IMR-90 (cell line): ENCODE measurements around the gene PKN3. TPM values are rescaled to one million over a fixed set of nuclear protein-coding genes. Genes with fewer than 3 reads are reported as not detected.
A peak's percentile ranks its signal among the peaks of the same experiment; 100 is the strongest.

Experiments
- ATAC-seq: fragments of 200-7000 bp; cut with Tn5 transposase; 2 replicates; pipeline ENCODE4 v1.9.1; 2020; ENCODE audit warnings: low read depth, mild to moderate bottlenecking, moderate library complexity
- BruUV-seq: library from RNA; stranded (reverse); fragments of 400-500 nt; replicated peaks from 2 replicates; lab custom pipeline; 2021; lab: Mats Ljungman, UMichigan
- CTCF ChIA-PET: fragments of 300-600 bp; formaldehyde crosslinking; extraction: SDS; loops from one replicate; lab custom pipeline; 2021; ENCODE audit warnings: antibody characterized with exemption; lab: Yijun Ruan, JAX
- POLR2A ChIA-PET: fragments of 300-600 bp; sonication (Branson Sonifier 250); formaldehyde crosslinking; loops from one replicate; lab custom pipeline; 2022; ENCODE audit warnings: antibody characterized with exemption; ENCODE audit not compliant: unreplicated experiment; lab: Charles Lee
- DNase-seq: peaks from one replicate; pipeline ENCODE4 v3.0.0; 2013
- H2AFZ ChIP-seq: replicated peaks from 2 replicates; pipeline ENCODE3; 2013; ENCODE audit warnings: low read length, mild to moderate bottlenecking; ENCODE audit not compliant: poor library complexity
- H2AK5ac ChIP-seq: 2 replicates; pipeline ENCODE4 v1.6.1; 2013; ENCODE audit warnings: low read depth, low read length, inconsistent platforms
- H2AK9ac ChIP-seq: replicated peaks from 2 replicates; pipeline ENCODE3; 2013; ENCODE audit warnings: mild to moderate bottlenecking, low read depth, low read length, moderate library complexity; ENCODE audit not compliant: poor library complexity
- H2BK120ac ChIP-seq: 2 replicates; pipeline ENCODE4 v1.6.1; 2013; ENCODE audit warnings: low read depth, low read length, inconsistent platforms
- H2BK15ac ChIP-seq: 3 replicates; pipeline ENCODE4 v1.6.1; 2013; ENCODE audit warnings: low read depth, low read length, inconsistent platforms
- H2BK20ac ChIP-seq: 2 replicates; pipeline ENCODE4 v1.6.1; 2013; ENCODE audit warnings: low read depth, mild to moderate bottlenecking, inconsistent platforms, low read length, moderate library complexity
- H2BK5ac ChIP-seq: 2 replicates; pipeline ENCODE4 v1.6.1; 2013; ENCODE audit warnings: mild to moderate bottlenecking, low read depth, low read length, inconsistent platforms; ENCODE audit not compliant: poor library complexity, severe bottlenecking
- H3K14ac ChIP-seq: replicated peaks from 2 replicates; pipeline ENCODE4 v1.6.1; 2013; ENCODE audit warnings: low read depth, low read length, inconsistent platforms
- H3K18ac ChIP-seq: 2 replicates; pipeline ENCODE4 v1.6.1; 2013; ENCODE audit warnings: low read depth, low read length, control low read depth
- H3K23ac ChIP-seq: 2 replicates; pipeline ENCODE4 v1.6.1; 2013; ENCODE audit warnings: low read depth, low read length, inconsistent platforms
- H3K27ac ChIP-seq: 2 replicates; pipeline ENCODE4 v1.5.1; 2013; ENCODE audit warnings: mild to moderate bottlenecking, control low read depth, low read length; ENCODE audit not compliant: insufficient read depth
- H3K27me3 ChIP-seq: 2 replicates; pipeline ENCODE4 v1.6.1; 2013; ENCODE audit warnings: low read length; ENCODE audit not compliant: control insufficient read depth, insufficient read depth
- H3K36me3 ChIP-seq: 2 replicates; pipeline ENCODE4 v1.6.1; 2013; ENCODE audit warnings: low read length, mixed read lengths; ENCODE audit not compliant: control insufficient read depth, insufficient read depth
- H3K4ac ChIP-seq: 2 replicates; pipeline ENCODE4 v1.6.1; 2013; ENCODE audit warnings: low read depth, low read length, inconsistent platforms
- H3K4me1 ChIP-seq: 2 replicates; pipeline ENCODE4 v1.6.1; 2013; ENCODE audit warnings: low read length, mixed read lengths; ENCODE audit not compliant: control insufficient read depth, insufficient read depth
- H3K4me2 ChIP-seq: 2 replicates; pipeline ENCODE4 v1.6.1; 2013; ENCODE audit warnings: low read depth, mild to moderate bottlenecking, control low read depth, low read length, moderate library complexity
- H3K4me3 ChIP-seq: 2 replicates; pipeline ENCODE4 v1.5.1; 2013; ENCODE audit warnings: low read depth, mild to moderate bottlenecking, control low read depth, low read length, moderate library complexity; ENCODE audit not compliant: insufficient read depth
- H3K56ac ChIP-seq: 2 replicates; pipeline ENCODE4 v1.6.1; 2013; ENCODE audit warnings: low read length, inconsistent platforms; ENCODE audit not compliant: insufficient read depth; ENCODE audit errors: extremely low read depth
- H3K79me1 ChIP-seq, 2 experiments: 2 replicates each; pipeline ENCODE4 v1.6.1; 2013; ENCODE audit warnings: low read length in 2 of 2, inconsistent platforms in 1 of 2, low read depth in 1 of 2
- H3K9ac ChIP-seq: 2 replicates; pipeline ENCODE4 v1.6.1; 2013; ENCODE audit warnings: low read depth, low read length, control low read depth
- H3K9me1 ChIP-seq: 2 replicates; pipeline ENCODE4 v1.6.1; 2013; ENCODE audit warnings: low read length, inconsistent platforms; ENCODE audit not compliant: insufficient read depth
- H3K9me3 ChIP-seq: 2 replicates; pipeline ENCODE4 v1.6.1; 2013; ENCODE audit warnings: low read length; ENCODE audit not compliant: control insufficient read depth, insufficient read depth
- H4K20me1 ChIP-seq: 2 replicates; pipeline ENCODE4 v1.6.1; 2013; ENCODE audit warnings: low read length, inconsistent platforms; ENCODE audit not compliant: insufficient read depth
- H4K5ac ChIP-seq: 2 replicates; pipeline ENCODE4 v1.6.1; 2013; ENCODE audit warnings: mild to moderate bottlenecking, low read depth, low read length, control low read depth
- H4K8ac ChIP-seq, 2 experiments: 2 replicates each; pipeline ENCODE4 v1.6.1; 2013; ENCODE audit warnings: low read depth in 2 of 2, low read length in 2 of 2, control low read depth in 1 of 2, inconsistent platforms in 1 of 2
- H4K91ac ChIP-seq: 2 replicates; pipeline ENCODE4 v1.6.1; 2013; ENCODE audit warnings: low read depth, low read length, inconsistent platforms; ENCODE audit not compliant: insufficient read depth
- BHLHE40 ChIP-seq: fragments of 150-350 bp; IDR thresholded peaks from 2 replicates; pipeline ENCODE4 v1.6.1; 2016; ENCODE audit warnings: mild to moderate bottlenecking, low read depth, low read length
- CEBPB ChIP-seq: IDR thresholded peaks from 2 replicates; pipeline ENCODE4 v1.6.1; 2012; ENCODE audit warnings: low read depth, low read length, improper control_type of control experiment
- CHD1 ChIP-seq: IDR thresholded peaks from 2 replicates; pipeline ENCODE4 v1.6.1; 2012; ENCODE audit warnings: low read depth, low read length, improper control_type of control experiment
- MXI1 ChIP-seq: IDR thresholded peaks from 2 replicates; pipeline ENCODE4 v1.6.1; 2012; ENCODE audit warnings: low read depth, mild to moderate bottlenecking, low read length, moderate library complexity, borderline replicate concordance
- POLR2A ChIP-seq: IDR thresholded peaks from 2 replicates; pipeline ENCODE4 v1.6.1; 2012; ENCODE audit warnings: mild to moderate bottlenecking, low read depth, low read length
- RAD21 ChIP-seq: IDR thresholded peaks from 2 replicates; pipeline ENCODE4 v1.6.1; 2012; ENCODE audit warnings: low read length, improper control_type of control experiment
- WGBS, 2 experiments: methylation state at CpG; one replicate each; pipeline versions ENCODE4 v1.1.5 to v1.1.7; 2013; ENCODE audit warnings: missing lambda C conversion rate in 2 of 2; ENCODE audit not compliant: insufficient read length in 1 of 2; ENCODE audit errors: extremely low coverage in 2 of 2; 5-methylcytosine and 5-hydroxymethylcytosine counted together
- dilution Hi-C: fragments of 300-500 bp; cut with HindIII; formaldehyde crosslinking; loops from one replicate; pipeline ENCODE4 v1.14.3; 2018; ENCODE audit warnings: low sequenced_read_pairs; ENCODE audit not compliant: unreplicated experiment
- in situ Hi-C: fragments of 300-500 bp; cut with MboI; formaldehyde crosslinking; loops from 3 replicates; pipeline ENCODE4 v1.14.3; 2019; ENCODE audit warnings: low sequenced_read_pairs, inconsistent platforms, mixed read lengths
- intact Hi-C: fragments of 100-400 bp; cut with micrococcal nuclease; formaldehyde crosslinking; loops from 2 replicates; pipeline ENCODE4 v1.10.0; 2022
- polyA plus RNA-seq, 3 experiments: library from polyadenylated mRNA; depleted of rRNA; stranded (reverse); fragments of >200 nt; gene quantifications; 2 replicates each; pipeline ENCODE4 v1.2.3, GENCODE V29; 2012; ENCODE audit warnings: low replicate concordance in 1 of 3
- total RNA-seq: library from RNA; depleted of rRNA; stranded (reverse); fragments of >200 nt; gene quantifications from 2 replicates; pipeline ENCODE4 v1.2.3, GENCODE V29; 2012

Gene PKN3
- total and polyA plus RNA-seq, 2 of the 4 experiments (the other 2 are of a cell fraction), result 1.6 to 3.8 TPM

DNA sequence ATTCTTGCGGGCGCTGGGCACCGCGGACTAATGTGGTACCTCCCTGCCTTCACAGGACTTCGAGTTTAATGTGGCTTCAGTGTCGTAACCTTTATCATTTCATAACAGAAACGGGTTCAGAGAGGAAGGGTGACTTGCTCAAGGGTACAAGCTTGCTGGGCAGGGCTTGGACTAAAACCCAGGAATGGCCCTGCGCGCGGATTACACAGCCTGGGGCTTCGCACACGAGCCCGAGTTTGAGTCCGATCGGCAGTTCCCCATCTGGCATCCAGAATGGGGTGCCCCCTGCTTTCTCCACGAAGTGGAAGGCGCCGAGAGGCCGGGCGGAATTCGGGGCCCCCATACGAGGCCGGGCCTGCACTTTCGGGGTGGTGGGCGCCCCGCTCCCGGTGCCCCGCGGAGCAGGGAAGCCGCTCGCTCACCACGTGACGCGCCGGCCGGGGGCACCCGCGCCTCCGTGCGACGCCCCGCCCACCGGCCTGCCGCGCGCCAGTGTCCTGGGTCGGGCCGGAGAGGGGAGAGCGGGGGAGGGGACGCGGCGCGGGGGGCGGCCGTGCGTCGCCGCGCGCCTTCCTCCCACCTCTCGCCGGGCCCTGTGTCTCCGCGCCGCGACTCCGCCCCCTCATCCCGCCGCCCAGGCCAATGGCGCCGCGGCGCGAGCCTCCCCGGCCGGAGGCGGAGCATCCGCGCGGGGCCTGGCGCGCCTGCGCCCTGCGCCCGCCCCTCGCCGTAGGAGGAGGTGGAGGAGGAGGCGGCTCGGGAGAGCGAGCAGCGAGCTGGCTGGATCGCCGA lies 13.6 kb upstream of the PKN3 start, which contains the start of gene SET (continued):
- TF ChIP-seq CEBPB, result peak; percentile 16; the same call in 1 of the 2 replicates
- no peak for TF ChIP-seq CHD1
- no peak for TF ChIP-seq RAD21

GRCh38 chr9:128689293-128689774 lies 13.0 kb upstream of the PKN3 start:
- Histone ChIP-seq H3K18ac (peak overlapping the region; percentile 53; the same call in 1 of the 2 replicates), H3K4me2 (no peak overlapping the region), H2AK5ac (peak overlapping the region; percentile 25; the same call in 1 of the 2 replicates), H3K56ac (no peak overlapping the region; the same call in 1 of the 2 replicates), H4K20me1 (peaks cover 25% of the 10 kb centered on the region), H2BK20ac (no peak overlapping the region), H3K79me1 (peaks cover 24 to 59% of the 10 kb centered on the region in 2 experiments), H3K14ac (no peak overlapping the region), H3K27me3 (no peaks in the 10 kb centered on the region), H3K23ac (no peak overlapping the region), H3K4me1 (peaks cover 14% of the 10 kb centered on the region), H3K9me3 (no peaks in the 10 kb centered on the region), H2AK9ac (peak overlapping the region; percentile 91), H2AFZ (peak overlapping the region; percentile 96), H4K91ac (no peak overlapping the region), H2BK120ac (no peak overlapping the region), H4K8ac (peak overlapping the region in 1 of 2 experiments; percentile 58; a peak in 1 of 4 replicates), H2BK5ac (peak overlapping the region; percentile 88), H2BK15ac (no peak overlapping the region), H3K27ac (peak overlapping the region; percentile 99), H3K4me3 (peak overlapping the region; percentile 99), H4K5ac (no peak overlapping the region), H3K36me3 (peaks cover 15% of the 10 kb centered on the region), H3K9ac (peak overlapping the region; percentile 90), H3K9me1 (peaks cover 25% of the 10 kb centered on the region), H3K4ac (peak overlapping the region; percentile 52; the same call in 1 of the 2 replicates)
- POLR2A ChIA-PET, result interaction anchor here (0.6 kb wide), 1 partner anchor 181 kb away, joined by 19 read pairs; no protein-coding TSS in a partner anchor
- 0% methylated on average over 17 of the region's 80 CpGs; no CpG with 5 or more reads in 1 of the 2 experiments for WGBS, 2 experiments
- dilution Hi-C loops, result no loop called here
- DNase-seq, result no peak
- peak; percentile 60; the same call in 1 of the 2 replicates for TF ChIP-seq MXI1
- TF ChIP-seq BHLHE40, result no peak
- peak; percentile 54; the same call in 1 of the 2 replicates for TF ChIP-seq POLR2A
- CTCF ChIA-PET, result interaction anchor here (0.6 kb wide), 1 partner anchor 86 kb away, joined by 4 read pairs; no protein-coding TSS in a partner anchor
- ATAC-seq, result peak; percentile 43
- intact Hi-C loops, result loop anchor here (1.0 to 2.0 kb wide), 2 partner anchors 33 to 54 kb away; partner anchors contain the start of gene DYNC2I2
- BruUV-seq, result no TSS peak
- in situ Hi-C loops, result no loop called here
